ENCODE results near the gene KLHL18.
"Not testable (repeated sequence)": the region's sequence is repeated elsewhere in the genome, so short reads cannot be mapped to it uniquely, and the experiment has no call there.

GRCh38 chr3:47256331-47256730, 26.4 kb upstream of the KLHL18 start:
- TF ChIP-seq POLR2A, CTCF (IDR thresholded peaks at IDR 0.05): not testable (repeated sequence)
